GM19099 (cell line): Measurements from ENCODE around the gene RGS12.

Experiments used
- POLR2A ChIP-seq: IDR thresholded peaks from 3 replicates; pipeline ENCODE4 v1.6.1; 2011; ENCODE audit warnings: low read depth; ENCODE audit not compliant: insufficient read length; ENCODE audit errors: extremely low read depth

RGS12 gene

DNA sequence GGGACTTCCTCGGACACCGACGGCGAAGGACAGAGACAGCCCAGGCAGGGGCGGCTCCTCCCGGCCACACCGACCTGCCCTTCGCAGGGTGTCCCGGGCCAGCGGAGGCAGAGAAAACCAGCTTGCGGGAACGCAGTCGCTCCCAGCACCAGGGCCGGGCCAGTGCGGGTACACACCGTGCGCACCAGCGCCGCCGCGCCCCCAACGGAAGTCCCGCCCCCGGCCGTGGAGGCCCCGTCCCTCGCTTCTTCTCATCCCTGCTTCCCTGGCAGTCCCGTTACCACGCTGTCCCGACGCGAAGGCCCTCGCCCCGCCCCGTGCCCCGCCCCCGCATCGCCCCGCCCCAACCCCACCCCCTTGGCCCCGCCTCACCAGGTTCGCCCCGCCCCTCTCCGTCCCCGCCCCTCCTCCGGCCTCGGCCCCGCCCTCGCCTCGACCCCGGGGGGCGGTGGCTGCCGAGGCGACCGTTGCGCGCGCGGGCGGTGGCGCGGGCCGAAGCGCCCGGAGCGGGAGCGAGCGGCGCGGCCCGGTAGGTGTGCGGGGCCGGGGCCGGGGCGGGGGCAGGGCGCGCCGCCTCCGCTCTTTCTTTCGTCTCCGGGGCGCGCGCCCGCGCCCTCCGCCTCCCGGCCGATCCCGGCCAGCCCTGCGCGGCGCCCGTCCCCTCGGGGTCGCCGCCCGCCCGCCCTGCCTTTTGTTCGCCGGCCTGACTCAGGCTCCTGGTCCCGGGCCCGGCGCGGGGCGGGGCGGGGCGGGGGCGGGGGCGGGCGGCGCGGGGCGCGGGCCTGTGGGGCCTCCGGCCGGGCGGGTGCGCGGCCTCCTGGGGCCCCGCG is at the start of gene RGS12:
Gene RGS12 (plus strand): TSS at position 451 of the 830 bp plus-strand sequence. CDS start 23,150 bp downstream, outside the sequence.
- no peak for TF ChIP-seq POLR2A

GRCh38 chr4:3243136-3243780 is 49.6 kb upstream of the RGS12 start:
- TF ChIP-seq POLR2A = no peak

GRCh38 chr4:3244002-3244401 is 48.8 kb upstream of the RGS12 start:
- no peak for TF ChIP-seq POLR2A

GRCh38 chr4:3244747-3245146 is 48.1 kb upstream of the RGS12 start:
- no peak for TF ChIP-seq POLR2A

DNA sequence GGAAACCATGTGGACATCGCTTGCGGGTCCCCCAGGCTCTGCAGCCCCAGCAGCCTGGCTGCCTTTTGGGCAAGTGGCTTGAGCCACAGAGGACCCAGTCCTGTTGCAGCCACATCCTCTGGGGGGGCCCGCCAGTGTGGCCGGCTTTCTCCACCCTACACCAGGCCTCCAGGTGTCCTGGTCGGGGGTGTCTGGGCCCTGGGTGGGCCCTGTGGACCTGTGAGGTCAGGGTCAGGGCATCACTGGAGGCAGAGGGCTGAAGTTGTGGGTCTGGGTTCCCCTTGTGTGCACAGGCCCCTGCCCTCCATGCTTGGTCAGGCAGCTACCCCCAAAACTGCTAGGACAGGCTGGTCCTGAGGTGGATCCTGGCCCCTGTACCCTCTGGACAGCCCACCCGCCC is 47.1 kb upstream of the RGS12 start:
- TF ChIP-seq POLR2A = no peak

DNA sequence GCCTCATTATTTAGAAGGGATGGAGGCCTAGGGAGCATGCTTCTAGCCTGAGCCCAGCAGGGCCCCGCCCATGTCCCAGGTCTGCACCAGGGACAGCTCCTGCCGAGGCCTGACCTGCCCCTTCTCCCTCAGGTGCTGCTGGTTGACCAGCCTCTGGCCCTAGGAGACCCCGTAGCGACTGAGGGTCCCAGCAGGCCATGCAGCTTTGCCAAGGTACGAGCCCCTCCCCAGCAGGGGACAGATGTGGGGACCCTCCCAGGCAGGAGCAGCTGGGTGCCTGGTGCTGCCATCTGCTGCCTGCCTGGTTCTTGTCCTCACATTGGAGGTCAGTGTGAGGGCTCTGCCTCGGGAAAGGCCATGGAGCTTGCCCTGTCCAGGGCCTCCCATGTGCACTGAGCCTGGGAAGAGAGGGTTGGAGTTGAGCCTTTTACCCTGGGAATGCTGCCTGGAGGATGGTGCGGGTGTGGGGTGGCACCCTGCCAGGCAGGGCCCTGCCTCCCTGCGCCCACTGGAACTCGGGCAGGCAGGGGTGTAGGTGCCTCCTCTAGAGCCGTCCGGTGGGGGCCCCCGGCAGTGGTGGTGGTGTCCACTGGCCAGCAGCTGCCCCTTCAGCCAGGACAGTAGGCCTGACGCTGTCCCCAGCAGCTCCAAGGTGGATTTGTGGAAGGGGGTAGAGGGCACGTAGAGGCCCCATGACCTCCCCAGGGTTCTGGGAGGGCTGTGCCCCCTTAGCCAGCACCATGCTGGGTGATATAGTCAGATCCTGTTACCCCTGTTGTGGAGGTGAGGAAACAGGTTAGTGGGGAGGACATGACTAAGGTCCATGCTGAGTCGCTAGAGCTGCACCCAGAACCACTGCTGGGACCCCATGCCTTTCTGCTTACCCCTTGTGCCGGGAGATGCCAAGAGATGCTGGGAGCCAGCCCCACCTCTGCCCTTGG is 46.1 kb upstream of the RGS12 start:
- TF ChIP-seq POLR2A = no peak

DNA sequence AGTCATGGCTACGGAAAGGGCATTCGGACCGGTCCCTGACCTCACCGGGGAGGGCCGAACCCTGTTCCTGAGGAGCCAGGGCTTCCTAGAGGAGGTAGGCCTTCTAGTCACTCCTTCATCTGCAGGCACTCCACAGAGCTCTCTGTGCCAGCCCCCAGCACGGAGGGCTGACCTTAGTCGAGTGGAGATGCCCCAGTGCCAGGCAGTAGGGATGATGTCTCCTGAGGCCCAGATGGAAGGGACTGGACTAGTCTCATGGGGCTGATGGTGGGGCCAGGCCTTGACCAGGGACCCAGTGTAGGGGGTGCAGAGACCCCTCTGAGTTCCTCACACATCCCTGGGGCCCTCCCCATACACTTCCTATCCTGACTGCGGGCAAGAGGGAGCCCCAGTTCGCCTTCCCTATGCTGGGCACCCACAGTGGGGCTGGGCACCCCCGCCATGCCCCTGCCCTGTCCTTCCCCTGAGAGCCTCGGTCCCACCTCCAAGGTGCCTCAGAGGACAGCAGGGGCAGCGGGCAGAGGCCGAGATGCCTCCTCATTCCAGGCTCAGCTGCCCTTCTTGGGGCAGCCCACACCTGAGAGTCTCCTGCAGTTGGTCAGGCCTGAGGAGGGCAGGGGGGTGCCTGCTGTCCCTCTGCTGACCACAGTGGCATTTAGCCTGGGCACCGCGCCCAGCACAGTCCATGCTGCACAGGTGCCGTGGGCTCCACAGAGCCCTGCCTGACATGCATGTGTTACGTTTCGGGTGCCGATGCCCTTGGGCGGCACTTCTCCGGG is 45.2 kb upstream of the RGS12 start:
- no peak for TF ChIP-seq POLR2A

DNA sequence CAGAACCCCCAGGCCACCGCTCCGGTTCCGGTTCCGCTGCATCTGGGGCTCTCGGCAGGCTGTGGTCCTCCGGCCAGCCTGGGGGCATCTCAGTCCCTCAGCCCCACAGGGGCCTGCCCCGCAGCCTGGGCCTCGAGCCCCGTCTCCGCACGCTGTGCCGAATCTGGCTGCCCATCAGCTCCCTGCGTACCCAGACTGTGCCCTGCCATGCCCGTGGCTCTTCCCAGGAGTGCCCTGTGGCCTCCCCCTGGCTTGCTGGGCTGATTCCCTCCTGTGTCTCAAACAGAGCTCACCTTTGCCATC is 44.7 kb upstream of the RGS12 start:
- no peak for TF ChIP-seq POLR2A

DNA sequence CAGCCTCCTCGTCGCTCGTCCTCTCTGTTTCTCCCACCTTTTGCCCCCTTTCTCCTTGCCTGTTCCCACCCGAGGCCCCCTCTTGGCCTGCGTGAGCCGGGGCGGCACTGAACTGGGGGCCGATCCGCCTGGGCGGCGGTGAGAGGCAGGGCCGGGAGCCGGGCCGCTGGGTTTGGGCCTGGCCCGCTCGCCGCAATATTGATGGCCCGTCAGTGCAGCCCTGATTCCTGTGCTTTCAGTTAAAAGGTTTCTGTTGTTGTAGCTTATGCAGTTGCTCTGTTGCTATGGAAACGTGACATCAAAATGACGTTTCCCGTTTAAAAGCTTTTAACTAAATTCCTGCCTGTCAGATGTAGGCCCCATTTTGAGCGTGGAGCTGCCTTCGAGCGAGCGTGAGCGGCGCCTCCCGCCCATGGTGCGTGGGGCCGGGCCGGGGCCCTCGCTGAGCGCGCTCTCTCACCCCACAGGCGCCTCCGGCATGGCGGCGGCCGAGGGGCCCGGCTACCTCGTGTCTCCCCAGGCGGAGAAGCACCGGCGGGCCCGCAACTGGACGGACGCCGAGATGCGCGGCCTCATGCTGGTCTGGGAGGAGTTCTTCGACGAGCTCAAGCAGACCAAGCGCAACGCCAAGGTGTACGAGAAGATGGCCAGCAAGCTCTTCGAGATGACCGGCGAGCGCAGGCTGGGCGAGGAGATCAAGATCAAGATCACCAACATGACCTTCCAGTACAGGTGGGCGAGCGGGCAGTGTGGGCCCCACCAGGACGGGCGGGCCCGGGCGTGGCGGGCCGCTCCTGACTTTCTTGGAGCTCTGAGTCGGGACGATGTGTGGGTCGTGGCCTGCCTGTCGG is 43.8 kb upstream of the RGS12 start, which contains the start of gene MSANTD1:
Gene MSANTD1 (plus strand): TSS at position 349 of the 851 bp plus-strand sequence. CDS start 64 bp downstream, at position 413.
- no peak for TF ChIP-seq POLR2A

DNA sequence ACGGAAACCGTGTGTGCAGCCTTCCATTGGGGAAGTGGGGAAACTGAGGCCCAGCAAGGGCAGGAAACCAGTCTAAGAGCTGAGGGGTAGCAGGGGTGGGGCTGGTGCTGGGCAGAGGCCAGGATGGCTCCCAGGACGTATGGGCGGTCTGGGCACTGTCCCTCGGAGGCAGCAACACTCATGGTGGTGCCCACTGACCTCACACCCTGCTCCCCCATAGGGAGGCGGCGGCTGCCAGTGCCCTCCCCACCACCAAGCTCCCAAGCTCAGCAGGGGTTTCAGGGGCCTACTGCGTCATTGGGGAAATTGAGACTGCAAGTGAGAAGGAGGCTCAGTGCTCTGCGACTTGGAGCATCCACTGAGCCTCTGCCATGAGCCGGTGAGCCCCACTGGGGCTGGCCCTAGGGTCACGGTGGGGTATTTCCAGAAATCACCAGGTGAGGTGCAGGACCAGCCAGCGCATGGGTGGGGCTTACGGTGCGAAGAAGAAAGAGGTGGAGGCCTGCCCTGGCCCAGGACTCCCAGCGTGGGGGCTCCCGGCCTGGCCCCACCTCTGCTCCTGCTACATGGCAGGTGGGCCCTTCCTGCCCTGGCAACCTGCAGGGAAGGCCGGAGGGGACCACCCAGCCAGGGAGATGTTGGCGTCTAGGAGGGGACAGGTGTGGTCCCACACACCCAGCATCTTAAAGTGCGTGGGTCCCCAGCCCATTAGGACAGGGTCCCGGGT is 42.9 kb upstream of the RGS12 start:
- no peak for TF ChIP-seq POLR2A

- TF ChIP-seq POLR2A = no peak
Observed at GRCh38 chr4:3250438-3250955, 42.3 kb upstream of the RGS12 start.

- no peak for TF ChIP-seq POLR2A
Observed at GRCh38 chr4:3250956-3251690, 41.7 kb upstream of the RGS12 start.
